Measurements from ENCODE around the gene SLC27A3. TPM values are rescaled to one million over a fixed set of nuclear protein-coding genes. Genes with fewer than 3 reads are reported as not detected.

SLC27A3 gene
- total RNA-seq, 1 donor from 2014 or later, result 10.8 TPM

DNA sequence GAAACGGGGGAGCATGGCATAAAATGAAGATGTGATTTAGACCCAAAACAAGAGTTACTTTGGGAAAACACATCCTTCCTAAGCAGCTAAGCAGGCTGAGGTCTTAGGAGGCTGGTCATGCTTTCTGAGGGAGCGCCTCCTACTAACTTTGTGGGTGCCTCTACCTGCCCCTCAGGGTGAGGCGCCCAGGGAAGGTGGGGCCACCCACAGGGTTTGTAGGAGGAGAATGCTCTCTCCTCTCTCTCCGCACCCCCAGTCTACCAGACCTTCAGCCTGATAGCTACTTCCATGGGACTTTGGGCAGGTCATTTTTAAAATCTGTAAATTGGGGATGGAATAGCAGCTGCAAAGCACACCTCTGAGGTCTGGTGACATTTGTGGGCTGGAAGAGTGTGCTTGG is 23.8 kb downstream of the SLC27A3 start:
- H3K36me3 Mint-ChIP-seq (ENCODE audit: unreplicated experiment), result no peaks in the 10 kb centered on the region
- peaks cover 25% of the 10 kb centered on the region for H3K27me3 Mint-ChIP-seq (ENCODE audit: unreplicated experiment)
- TF ChIP-seq CTCF (IDR thresholded peaks at IDR 0.05; ENCODE audit: partially characterized antibody, unreplicated experiment), result no peak
- H3K9me3 Mint-ChIP-seq (ENCODE audit: unreplicated experiment), result peaks cover 17% of the 10 kb centered on the region
- no peak for DNase-seq
- H3K4me1 Mint-ChIP-seq (ENCODE audit: low read depth, unreplicated experiment), result peaks cover 12% of the 10 kb centered on the region
- no peak overlapping the region for H3K4me3 Mint-ChIP-seq (ENCODE audit: unreplicated experiment)
- H3K27ac Mint-ChIP-seq (ENCODE audit: unreplicated experiment), result no peak overlapping the region

- no peak overlapping the region for H3K4me3 Mint-ChIP-seq (ENCODE audit: unreplicated experiment)
Observed at GRCh38 chr1:153799566-153800465, 24.6 kb downstream of the SLC27A3 start.

GRCh38 chr1:153800516-153800915 is 25.3 kb downstream of the SLC27A3 start:
- peaks cover 14% of the 10 kb centered on the region for H3K9me3 Mint-ChIP-seq (ENCODE audit: unreplicated experiment)
- no peak overlapping the region for H3K4me3 Mint-ChIP-seq (ENCODE audit: unreplicated experiment)
- DNase-seq, result no peak
- H3K36me3 Mint-ChIP-seq (ENCODE audit: unreplicated experiment), result no peaks in the 10 kb centered on the region
- no peak for TF ChIP-seq CTCF (IDR thresholded peaks at IDR 0.05; ENCODE audit: partially characterized antibody, unreplicated experiment)
- H3K27ac Mint-ChIP-seq (ENCODE audit: unreplicated experiment), result peak overlapping the region; percentile 44
- H3K27me3 Mint-ChIP-seq (ENCODE audit: unreplicated experiment), result peaks cover 22% of the 10 kb centered on the region
- H3K4me1 Mint-ChIP-seq (ENCODE audit: low read depth, unreplicated experiment), result peaks cover 6% of the 10 kb centered on the region

More at GRCh38 chr1:153799566-153800465, 24.6 kb downstream of the SLC27A3 start:
- Mint-ChIP-seq H3K27ac (ENCODE audit: unreplicated experiment) (no peak overlapping the region), H3K27me3 (ENCODE audit: unreplicated experiment) (peaks cover 22% of the 10 kb centered on the region), H3K36me3 (ENCODE audit: unreplicated experiment) (no peaks in the 10 kb centered on the region), H3K9me3 (ENCODE audit: unreplicated experiment) (peaks cover 14% of the 10 kb centered on the region), H3K4me1 (ENCODE audit: low read depth, unreplicated experiment) (peaks cover 6% of the 10 kb centered on the region)
- no peak for TF ChIP-seq CTCF (IDR thresholded peaks at IDR 0.05; ENCODE audit: partially characterized antibody, unreplicated experiment)
- DNase-seq, result no peak

DNA sequence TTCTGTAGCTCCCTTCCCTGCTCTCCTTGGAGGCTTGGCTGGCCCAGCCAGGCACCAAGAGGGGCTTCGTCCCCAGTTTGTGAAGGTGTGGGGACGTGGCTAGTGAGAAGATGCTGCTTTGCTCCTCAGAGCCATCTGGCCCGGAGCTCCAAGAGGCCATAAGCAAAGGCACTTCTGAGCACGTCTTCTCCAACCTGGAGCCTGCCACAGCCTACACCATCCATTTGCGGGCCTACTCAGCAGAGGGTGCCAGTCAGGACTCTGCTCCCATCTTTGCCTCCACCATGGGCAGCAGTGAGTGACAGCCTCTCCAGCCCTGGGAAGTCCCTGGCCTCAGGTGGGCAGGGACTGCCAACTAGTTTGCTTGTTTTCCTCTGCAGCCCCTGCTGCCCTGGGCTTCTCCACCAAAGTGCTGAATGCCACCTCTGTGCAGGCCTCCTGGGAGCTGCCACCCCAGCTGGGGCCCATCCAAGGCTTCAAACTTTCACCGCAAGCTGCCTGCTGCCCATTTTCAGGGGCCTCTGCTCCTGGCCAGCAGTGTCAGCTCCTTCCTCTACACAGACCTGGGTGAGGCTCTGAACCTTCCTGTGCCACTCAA is 25.9 kb downstream of the SLC27A3 start:
- Mint-ChIP-seq H3K4me1 (ENCODE audit: low read depth, unreplicated experiment) (peaks cover 6% of the 10 kb centered on the region), H3K36me3 (ENCODE audit: unreplicated experiment) (no peaks in the 10 kb centered on the region), H3K4me3 (ENCODE audit: unreplicated experiment) (no peak overlapping the region), H3K27me3 (ENCODE audit: unreplicated experiment) (peaks cover 22% of the 10 kb centered on the region), H3K27ac (ENCODE audit: unreplicated experiment) (peak overlapping the region; percentile 44), H3K9me3 (ENCODE audit: unreplicated experiment) (peaks cover 14% of the 10 kb centered on the region)
- TF ChIP-seq CTCF (IDR thresholded peaks at IDR 0.05; ENCODE audit: partially characterized antibody, unreplicated experiment), result no peak
- DNase-seq, result no peak

All from glutamatergic neuron (in vitro differentiated cells).